AG04450 (cell line): ENCODE results near the gene RFTN1. TPM values are rescaled to one million over a fixed set of nuclear protein-coding genes. Genes with fewer than 3 reads are reported as not detected.
A peak's percentile ranks its signal among the peaks of the same experiment; 100 is the strongest.

Source experiments
- CTCF ChIA-PET: fragments of 300-600, 350-600 bp; formaldehyde crosslinking; extraction: SDS; loops from one replicate; lab custom pipeline; 2022; ENCODE audit warnings: antibody characterized with exemption, inconsistent platforms; lab: Charles Lee
- POLR2A ChIA-PET: fragments of 350-600 bp; formaldehyde crosslinking; extraction: SDS; loops from one replicate; lab custom pipeline; 2021; ENCODE audit warnings: antibody characterized with exemption, inconsistent platforms; lab: Yijun Ruan, JAX
- DNase-seq: peaks from one replicate; pipeline ENCODE4 v3.0.0-alpha.2; 2011; ENCODE audit warnings: low read depth, low spot score
- H3K27ac ChIP-seq: one replicate; pipeline ENCODE4 v1.5.1; 2012; ENCODE audit warnings: low read depth, low read length, control low read depth
- H3K27me3 ChIP-seq: one replicate; pipeline ENCODE4 v1.6.0; 2012; ENCODE audit warnings: low read length; ENCODE audit not compliant: control insufficient read depth, insufficient read depth
- H3K4me3 ChIP-seq: 2 replicates; pipeline ENCODE4 v1.5.1; 2011; ENCODE audit warnings: mild to moderate bottlenecking, low read depth, low read length, control low read depth
- H3K9me3 ChIP-seq: 2 replicates; pipeline ENCODE4 v1.5.1; 2012; ENCODE audit warnings: low read length; ENCODE audit not compliant: control insufficient read depth, insufficient read depth
- polyA plus RNA-seq: library from polyadenylated mRNA; depleted of rRNA; stranded (reverse); fragments of >200 nt; gene quantifications from 2 replicates; pipeline ENCODE4 v1.2.3, GENCODE V29; 2011
- TF ChIP-seq, protein P1 (sequence below): IDR thresholded peaks from 2 replicates; pipeline ENCODE4 v1.5.1; 2011; ENCODE audit warnings: low read depth, low read length, control low read depth, inconsistent platforms

Gene RFTN1
- polyA plus RNA-seq, 1 experiment: 97.3 TPM

DNA sequence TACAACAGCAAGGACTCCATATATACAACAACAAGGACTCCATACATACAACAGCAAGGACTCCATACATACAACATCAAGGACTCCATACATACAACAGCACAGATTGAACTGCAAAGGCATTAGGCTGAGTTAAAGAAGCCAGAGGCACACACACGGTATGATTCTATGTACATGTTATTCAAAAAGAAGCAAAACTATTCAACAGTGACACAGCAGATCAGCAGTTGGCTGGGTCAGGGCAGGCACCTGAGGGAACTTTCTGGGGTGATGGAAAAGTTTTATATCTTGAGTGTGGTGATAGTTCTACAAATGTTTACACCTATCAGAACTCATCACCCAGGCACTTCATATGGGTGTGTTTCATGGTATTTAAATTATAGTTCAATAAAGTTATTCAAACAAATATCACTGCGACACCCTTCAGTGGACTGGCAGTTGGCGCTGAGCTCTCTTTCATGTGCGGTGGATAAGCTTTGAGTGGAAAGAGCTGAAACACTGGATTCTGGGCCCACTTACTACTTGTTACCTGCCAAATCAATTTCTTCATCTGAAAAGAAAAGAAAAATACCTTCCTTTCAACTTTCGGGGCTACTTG is 28.0 kb downstream of the RFTN1 start:
- ChIA-PET CTCF (no interaction called here), POLR2A (interaction anchor here (1.4 kb wide), 1 partner anchor 7 kb away, joined by 3 read pairs; no protein-coding TSS in a partner anchor)
- DNase-seq: no peak
- Histone ChIP-seq H3K4me3 (no peak overlapping the region), H3K9me3 (no peaks in the 10 kb centered on the region), H3K27ac (peak overlapping the region; percentile 48), H3K27me3 (no peaks in the 10 kb centered on the region)
- TF ChIP-seq, protein P1, sequence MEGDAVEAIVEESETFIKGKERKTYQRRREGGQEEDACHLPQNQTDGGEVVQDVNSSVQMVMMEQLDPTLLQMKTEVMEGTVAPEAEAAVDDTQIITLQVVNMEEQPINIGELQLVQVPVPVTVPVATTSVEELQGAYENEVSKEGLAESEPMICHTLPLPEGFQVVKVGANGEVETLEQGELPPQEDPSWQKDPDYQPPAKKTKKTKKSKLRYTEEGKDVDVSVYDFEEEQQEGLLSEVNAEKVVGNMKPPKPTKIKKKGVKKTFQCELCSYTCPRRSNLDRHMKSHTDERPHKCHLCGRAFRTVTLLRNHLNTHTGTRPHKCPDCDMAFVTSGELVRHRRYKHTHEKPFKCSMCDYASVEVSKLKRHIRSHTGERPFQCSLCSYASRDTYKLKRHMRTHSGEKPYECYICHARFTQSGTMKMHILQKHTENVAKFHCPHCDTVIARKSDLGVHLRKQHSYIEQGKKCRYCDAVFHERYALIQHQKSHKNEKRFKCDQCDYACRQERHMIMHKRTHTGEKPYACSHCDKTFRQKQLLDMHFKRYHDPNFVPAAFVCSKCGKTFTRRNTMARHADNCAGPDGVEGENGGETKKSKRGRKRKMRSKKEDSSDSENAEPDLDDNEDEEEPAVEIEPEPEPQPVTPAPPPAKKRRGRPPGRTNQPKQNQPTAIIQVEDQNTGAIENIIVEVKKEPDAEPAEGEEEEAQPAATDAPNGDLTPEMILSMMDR: no peak

DNA sequence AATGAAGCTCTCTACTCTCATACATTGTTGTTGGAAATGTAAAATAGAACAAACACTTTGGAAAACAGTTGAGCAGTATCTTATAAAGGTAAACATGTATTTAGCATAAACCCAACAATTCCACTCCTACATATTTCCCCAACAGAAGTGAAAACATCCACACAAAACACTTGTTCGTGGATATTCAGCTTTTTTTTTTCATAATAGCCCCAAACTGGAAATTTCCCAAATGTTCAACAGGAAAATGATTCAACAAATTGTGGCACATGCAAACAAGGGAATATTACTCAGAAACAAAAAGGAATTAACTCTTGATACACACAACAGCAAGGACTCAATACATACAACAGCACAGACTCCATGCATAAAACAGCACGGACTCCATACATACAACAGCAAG is 28.5 kb downstream of the RFTN1 start:
- Histone ChIP-seq H3K27ac (peak overlapping the region; percentile 91), H3K4me3 (no peak overlapping the region), H3K27me3 (no peaks in the 10 kb centered on the region), H3K9me3 (no peaks in the 10 kb centered on the region)
- no peak for DNase-seq
- ChIA-PET CTCF (interaction anchor here (0.5 kb wide), 1 partner anchor 437 kb away, joined by 3 read pairs; no protein-coding TSS in a partner anchor), POLR2A (interaction anchor here (0.7 to 1.5 kb wide), 5 partner anchors 8 to 33 kb away, joined by 3 to 6 read pairs (median 3); no protein-coding TSS in a partner anchor)
- TF ChIP-seq, protein P1: no peak

DNA sequence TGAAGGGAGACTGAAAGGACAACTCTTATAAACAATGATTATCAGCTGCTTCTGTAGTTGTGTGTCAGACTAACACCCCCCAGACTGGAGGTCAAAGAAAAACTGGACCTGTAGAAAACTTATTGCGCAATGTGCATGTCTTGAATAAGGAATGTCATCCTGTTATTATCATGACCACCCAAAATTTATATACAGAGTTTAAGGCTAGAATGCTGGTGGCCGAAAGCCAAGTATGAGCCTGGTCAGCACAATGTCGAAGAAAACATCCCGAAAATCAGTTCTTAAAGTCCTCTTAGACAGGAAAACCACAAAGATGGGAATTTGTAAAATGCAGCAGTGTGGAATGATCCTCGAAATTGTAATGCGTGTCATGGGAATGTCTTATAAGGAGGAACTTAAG is 29.3 kb downstream of the RFTN1 start:
- POLR2A ChIA-PET: interaction anchor here (0.7 to 1.5 kb wide), 6 partner anchors 8 to 32 kb away, joined by 3 to 6 read pairs (median 4); no protein-coding TSS in a partner anchor
- no peak overlapping the region for H3K4me3 ChIP-seq
- DNase-seq: peak; percentile 98
- H3K27ac ChIP-seq: peak overlapping the region; percentile 91
- TF ChIP-seq, protein P1: no peak
- CTCF ChIA-PET: interaction anchor here (0.5 kb wide), 1 partner anchor 436 kb away, joined by 3 read pairs; no protein-coding TSS in a partner anchor
- no peaks in the 10 kb centered on the region for H3K27me3 ChIP-seq
- no peaks in the 10 kb centered on the region for H3K9me3 ChIP-seq

DNA sequence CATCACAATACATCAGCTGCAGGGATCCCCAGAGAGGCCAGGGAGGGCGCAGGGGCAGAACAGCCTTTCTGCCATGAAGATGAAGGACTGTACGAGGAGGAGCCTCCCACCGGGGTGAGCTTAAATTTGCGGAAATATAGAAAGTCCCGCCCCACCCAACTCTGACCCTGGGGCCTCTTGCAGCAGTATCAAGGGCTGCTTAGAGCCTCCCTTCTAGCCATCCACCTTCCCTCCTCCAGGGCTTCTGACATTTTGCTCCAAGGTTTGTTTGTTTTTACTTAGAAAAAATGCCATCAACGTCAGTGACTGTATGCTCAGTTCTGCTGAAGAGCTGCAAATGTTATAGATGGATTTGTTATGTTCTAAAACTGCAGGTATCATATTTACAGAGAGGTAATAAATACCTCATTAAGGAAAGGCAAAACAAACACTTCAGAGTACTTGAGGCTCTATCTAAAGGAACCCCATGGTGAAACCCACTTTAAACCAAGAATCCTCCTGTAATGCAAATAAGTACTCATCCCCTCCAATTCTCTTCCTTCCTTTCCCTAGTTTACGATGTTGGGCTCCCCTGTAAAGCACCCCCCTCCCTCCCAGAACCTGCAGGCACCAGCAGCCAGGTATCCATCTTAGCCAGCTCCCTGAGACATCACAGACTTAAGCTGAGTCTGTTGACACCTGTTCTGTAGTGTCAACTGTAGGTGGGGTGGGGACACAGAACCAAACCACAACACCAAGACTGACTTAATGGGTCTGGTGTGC is 30.5 kb downstream of the RFTN1 start:
- Histone ChIP-seq H3K4me3 (no peak overlapping the region), H3K9me3 (no peaks in the 10 kb centered on the region), H3K27ac (peak overlapping the region; percentile 41), H3K27me3 (no peaks in the 10 kb centered on the region)
- CTCF ChIA-PET: interaction anchor here (0.6 to 0.7 kb wide), 2 partner anchors 193 to 1631 kb away, joined by 4 read pairs; no protein-coding TSS in a partner anchor
- POLR2A ChIA-PET: interaction anchor here (1.1 kb wide), 1 partner anchor 29 kb away, joined by 5 read pairs; no protein-coding TSS in a partner anchor
- TF ChIP-seq, protein P1: no peak
- DNase-seq: no peak
